Left lung (tissue), 10 donors: ENCODE data around the gene NTM. TPM values are rescaled to one million over a fixed set of nuclear protein-coding genes. Genes with fewer than 3 reads are reported as not detected.

ENCODE experiments used
- ATAC-seq: fragments of 200-7000 bp; cut with Tn5 transposase; one replicate; pipeline ENCODE4 v1.9.1; 2020; ENCODE audit warnings: moderate library complexity
- DNase-seq, 4 donors: peaks; one replicate each; pipeline ENCODE4 v3.0.0-alpha.2; 2013 to 2020
- H3K27ac ChIP-seq, 2 donors: fragments of 200-600 bp; sonication (generic) in 1 of 2; one replicate each; pipeline versions ENCODE4 v1.5.0 to v1.8.0; 2020 to 2021
- H3K27me3 ChIP-seq, 2 donors: fragments of 200-600 bp; sonication (generic) in 1 of 2; one replicate each; pipeline versions ENCODE4 v1.5.0 to v1.8.0; 2020 to 2021
- H3K36me3 ChIP-seq, 2 donors: fragments of 200-600 bp; sonication (generic) in 1 of 2; one replicate each; pipeline versions ENCODE4 v1.5.0 to v1.8.0; 2020 to 2021
- H3K4me1 ChIP-seq, 2 donors: fragments of 200-600 bp; one replicate each; pipeline ENCODE4 v1.8.0; 2021
- H3K4me3 ChIP-seq, 2 donors: fragments of 200-600 bp; sonication (generic) in 1 of 2; one replicate each; pipeline versions ENCODE4 v1.5.0 to v1.8.0; 2020 to 2021; ENCODE audit warnings: mild to moderate bottlenecking in 1 of 2
- H3K9me3 ChIP-seq, 2 donors: fragments of 200-600 bp; sonication (generic) in 1 of 2; one replicate each; pipeline versions ENCODE4 v1.5.0 to v1.8.0; 2020 to 2021
- intact Hi-C, 2 donors: fragments of 100-400 bp; cut with DNase I; formaldehyde crosslinking; loops; one replicate each; pipeline versions ENCODE4 v1.11.2 to v1.14.2; 2022
- polyA plus RNA-seq, 6 donors: library from polyadenylated mRNA; unstranded; fragments of 120-200 nt; gene quantifications; one replicate each; pipeline ENCODE4 v1.2.1, GENCODE V29; 2013; ENCODE audit not compliant: insufficient read length in 6 of 6
- total RNA-seq, 2 donors: library from RNA; stranded (reverse); fragmentation: NEBNext Ultra II Directional; extraction: Animal tissue kit (Norgen Biotek cat#: 25700); gene quantifications; one replicate each; pipeline ENCODE4 v1.2.1, GENCODE V29; 2021
- TF ChIP-seq, protein P1 (sequence below), 2 donors: fragments of 200-600 bp; sonication (generic) in 1 of 2; IDR thresholded peaks; one replicate each; pipeline versions ENCODE4 v1.5.0 to v1.8.0; 2021; ENCODE audit warnings: antibody characterized with exemption in 2 of 2
- donor health status: DM: no; HTN: yes; CAD: no.
- donor health status: DM: no; HTN: no; CAD: no.

The NTM gene
- total and polyA plus RNA-seq, 8 donors: 9.5 to 31.0 (median 21.1) TPM

- intact Hi-C loops: no loop called here
- Histone ChIP-seq H3K36me3 (no peaks in the 10 kb centered on the region), H3K9me3 (no peaks in the 10 kb centered on the region), H3K27me3 (no peaks in the 10 kb centered on the region), H3K4me3 (no peak overlapping the region), H3K27ac (no peak overlapping the region), H3K4me1 (no peaks in the 10 kb centered on the region)
- DNase-seq (no peak), ATAC-seq (no peak)
- TF ChIP-seq, protein P1, sequence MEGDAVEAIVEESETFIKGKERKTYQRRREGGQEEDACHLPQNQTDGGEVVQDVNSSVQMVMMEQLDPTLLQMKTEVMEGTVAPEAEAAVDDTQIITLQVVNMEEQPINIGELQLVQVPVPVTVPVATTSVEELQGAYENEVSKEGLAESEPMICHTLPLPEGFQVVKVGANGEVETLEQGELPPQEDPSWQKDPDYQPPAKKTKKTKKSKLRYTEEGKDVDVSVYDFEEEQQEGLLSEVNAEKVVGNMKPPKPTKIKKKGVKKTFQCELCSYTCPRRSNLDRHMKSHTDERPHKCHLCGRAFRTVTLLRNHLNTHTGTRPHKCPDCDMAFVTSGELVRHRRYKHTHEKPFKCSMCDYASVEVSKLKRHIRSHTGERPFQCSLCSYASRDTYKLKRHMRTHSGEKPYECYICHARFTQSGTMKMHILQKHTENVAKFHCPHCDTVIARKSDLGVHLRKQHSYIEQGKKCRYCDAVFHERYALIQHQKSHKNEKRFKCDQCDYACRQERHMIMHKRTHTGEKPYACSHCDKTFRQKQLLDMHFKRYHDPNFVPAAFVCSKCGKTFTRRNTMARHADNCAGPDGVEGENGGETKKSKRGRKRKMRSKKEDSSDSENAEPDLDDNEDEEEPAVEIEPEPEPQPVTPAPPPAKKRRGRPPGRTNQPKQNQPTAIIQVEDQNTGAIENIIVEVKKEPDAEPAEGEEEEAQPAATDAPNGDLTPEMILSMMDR (IDR thresholded peaks at IDR 0.05): no peak
Measured at GRCh38 chr11:131918663-131919062, 548.2 kb downstream of the NTM start.

DNA sequence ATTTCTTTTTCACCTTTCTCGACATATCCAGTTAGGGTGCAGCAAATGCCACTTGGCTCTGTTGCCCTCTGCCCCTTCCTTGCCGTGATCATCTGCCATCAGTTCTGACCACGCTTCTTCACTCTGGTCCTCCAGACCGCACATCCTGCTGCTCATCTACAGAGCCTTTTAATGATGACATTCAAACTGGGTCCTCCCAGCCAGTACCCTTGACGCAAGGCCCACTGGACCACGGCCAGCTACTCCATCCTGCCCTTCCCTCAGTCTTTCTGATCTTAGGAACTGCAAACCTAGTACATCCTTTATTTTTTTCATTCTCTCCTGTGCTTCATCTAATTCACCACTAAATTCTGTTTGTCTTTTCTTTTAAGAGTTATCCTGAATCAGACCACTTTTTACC lies 551.8 kb downstream of the NTM start:
- H3K27me3 ChIP-seq: no peaks in the 10 kb centered on the region
- H3K4me3 ChIP-seq: no peak overlapping the region
- TF ChIP-seq, protein P1 (IDR thresholded peaks at IDR 0.05): no peak
- intact Hi-C loops: no loop called here
- no peak for DNase-seq
- no peaks in the 10 kb centered on the region for H3K4me1 ChIP-seq
- ATAC-seq: no peak
- H3K9me3 ChIP-seq: no peaks in the 10 kb centered on the region
- no peaks in the 10 kb centered on the region for H3K36me3 ChIP-seq
- no peak overlapping the region for H3K27ac ChIP-seq

DNA sequence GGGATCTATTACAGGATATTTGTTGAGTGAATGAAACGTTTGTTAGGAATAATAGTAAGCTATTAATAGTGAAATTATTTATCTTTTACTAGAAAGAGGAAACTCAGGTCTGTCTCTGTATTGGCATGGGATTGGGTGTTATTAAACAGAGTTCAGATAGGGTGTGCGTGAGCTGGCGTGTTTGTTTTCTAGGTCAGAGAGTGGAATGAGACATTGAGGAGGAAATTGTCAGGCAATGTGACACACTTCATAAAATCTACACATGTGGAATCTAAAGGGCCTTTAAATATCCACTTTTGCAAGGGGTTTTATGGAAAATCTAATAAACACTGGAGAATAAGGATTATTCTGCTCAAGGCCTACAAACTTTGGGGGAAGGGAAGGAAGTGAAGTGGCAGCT lies 552.9 kb downstream of the NTM start:
- H3K27me3 ChIP-seq: no peaks in the 10 kb centered on the region
- intact Hi-C loops: no loop called here
- ATAC-seq (no peak), DNase-seq (no peak)
- no peak overlapping the region for H3K4me3 ChIP-seq
- TF ChIP-seq, protein P1 (IDR thresholded peaks at IDR 0.05): no peak
- H3K36me3 ChIP-seq: no peaks in the 10 kb centered on the region
- no peaks in the 10 kb centered on the region for H3K9me3 ChIP-seq
- no peaks in the 10 kb centered on the region for H3K4me1 ChIP-seq
- no peak overlapping the region for H3K27ac ChIP-seq

DNA sequence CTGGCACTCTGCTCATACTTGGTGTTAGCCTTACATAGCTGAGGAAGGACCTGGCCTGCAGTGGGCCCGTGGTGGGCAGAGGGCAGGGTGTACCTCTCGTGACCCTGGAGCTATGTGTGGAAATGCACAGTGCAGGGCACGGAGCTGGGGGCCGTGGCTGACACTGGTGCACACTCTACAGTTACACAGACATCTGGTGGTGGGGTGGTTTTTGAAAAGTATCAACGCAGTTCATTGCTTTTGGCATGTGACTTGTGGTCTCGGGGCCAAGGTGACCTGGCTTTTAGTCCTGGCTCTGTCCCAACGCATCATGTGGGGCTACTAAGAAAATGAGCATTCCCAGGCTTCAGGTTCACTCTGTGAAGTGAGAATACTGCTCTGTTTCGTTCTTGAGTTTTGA lies 553.6 kb downstream of the NTM start:
- DNase-seq: no peak
- Histone ChIP-seq H3K27ac (no peak overlapping the region), H3K9me3 (no peaks in the 10 kb centered on the region), H3K36me3 (no peaks in the 10 kb centered on the region), H3K4me1 (no peaks in the 10 kb centered on the region), H3K27me3 (no peaks in the 10 kb centered on the region), H3K4me3 (no peak overlapping the region)
- ATAC-seq: no peak
- intact Hi-C loops: no loop called here
- TF ChIP-seq, protein P1 (IDR thresholded peaks at IDR 0.05): no peak

DNA sequence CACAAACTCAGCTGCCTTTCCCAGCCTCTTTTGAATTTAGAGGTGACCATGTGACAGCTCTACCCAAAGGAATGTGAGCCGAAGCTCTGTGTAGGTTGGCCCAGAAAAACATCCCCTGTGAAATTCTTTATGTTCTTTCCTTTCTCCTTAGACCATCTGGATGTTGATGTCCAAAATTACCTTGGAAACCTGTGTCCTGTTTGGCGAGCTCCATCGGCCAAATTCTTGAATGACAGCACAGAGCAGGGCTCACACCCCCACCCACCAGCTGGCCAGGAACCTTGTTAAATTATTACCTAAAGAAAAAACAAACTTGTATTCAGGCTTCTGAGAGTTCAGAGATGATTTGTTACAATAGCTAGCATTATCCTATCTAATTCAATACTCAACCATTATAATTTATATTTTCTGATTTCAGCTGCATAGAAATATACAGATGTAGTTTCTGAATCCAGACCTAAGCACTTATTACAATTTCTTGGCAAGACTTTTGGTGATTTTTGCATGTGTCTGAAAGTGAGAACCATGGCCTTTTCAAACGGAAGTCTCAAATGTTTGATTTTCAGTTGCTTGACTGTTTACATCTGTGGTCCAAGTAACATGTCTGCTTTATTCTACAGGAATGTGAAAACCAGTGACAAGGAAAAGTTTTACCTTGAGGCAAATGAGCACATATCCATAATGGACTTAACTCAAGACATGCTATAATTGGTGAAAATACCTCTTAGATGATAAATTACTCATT lies 554.2 kb downstream of the NTM start:
- H3K27ac ChIP-seq: no peak overlapping the region

More for the DNA sequence above, 554.2 kb downstream of the NTM start:
- H3K4me1 ChIP-seq: no peaks in the 10 kb centered on the region
- DNase-seq (peak in 2 of 4 donors; percentile 63 to 72), ATAC-seq (no peak)
- no peaks in the 10 kb centered on the region for H3K27me3 ChIP-seq
- TF ChIP-seq, protein P1 (IDR thresholded peaks at IDR 0.05): no peak
- no peaks in the 10 kb centered on the region for H3K36me3 ChIP-seq
- no peaks in the 10 kb centered on the region for H3K9me3 ChIP-seq
- H3K4me3 ChIP-seq: no peak overlapping the region
- intact Hi-C loops: no loop called here
